ENCODE measurements around the gene SLCO4A1.
"Not testable (repeated sequence)": the region's sequence is repeated elsewhere in the genome, so short reads cannot be mapped to it uniquely, and the experiment has no call there.

The SLCO4A1 gene

DNA sequence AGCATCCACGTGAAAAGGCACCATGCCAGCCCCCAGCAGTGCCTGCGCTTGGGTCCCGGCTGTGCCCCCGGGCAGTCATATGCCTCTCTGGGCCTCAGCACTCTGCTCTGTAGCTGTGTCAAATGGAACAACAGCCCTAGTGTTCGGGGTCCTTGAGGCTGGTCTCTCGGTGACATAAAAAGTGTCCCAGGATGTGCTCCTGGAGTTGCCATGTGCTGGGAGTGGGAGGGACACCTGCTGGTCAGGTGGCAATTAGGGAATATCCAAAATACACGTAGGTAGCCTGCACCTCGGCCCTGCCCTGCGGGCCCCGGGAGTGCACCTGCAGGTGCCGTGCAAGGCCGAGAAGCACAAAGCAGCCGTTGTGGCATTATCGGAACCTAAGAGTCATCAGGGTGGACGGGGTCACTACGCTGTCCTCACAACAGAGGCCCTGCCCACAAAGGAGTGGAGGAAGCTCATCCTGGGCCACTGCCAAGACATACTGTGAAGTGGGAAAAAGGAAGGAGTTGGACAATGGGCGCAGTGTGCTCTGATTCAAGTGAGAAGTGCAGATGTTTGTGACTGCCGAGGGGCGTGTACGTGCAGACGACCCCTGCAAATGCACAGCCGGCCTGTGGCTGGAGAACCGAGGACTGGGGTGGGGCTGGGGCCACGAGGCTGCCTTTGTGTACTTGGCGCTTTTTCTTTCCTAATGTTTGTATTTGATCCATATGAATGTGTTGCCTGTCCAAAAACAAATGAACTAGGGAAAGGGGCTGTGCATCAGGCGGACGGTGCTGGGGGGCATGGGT, 24.6 kb downstream of the SLCO4A1 start:
- no peak for DNase-seq

DNA sequence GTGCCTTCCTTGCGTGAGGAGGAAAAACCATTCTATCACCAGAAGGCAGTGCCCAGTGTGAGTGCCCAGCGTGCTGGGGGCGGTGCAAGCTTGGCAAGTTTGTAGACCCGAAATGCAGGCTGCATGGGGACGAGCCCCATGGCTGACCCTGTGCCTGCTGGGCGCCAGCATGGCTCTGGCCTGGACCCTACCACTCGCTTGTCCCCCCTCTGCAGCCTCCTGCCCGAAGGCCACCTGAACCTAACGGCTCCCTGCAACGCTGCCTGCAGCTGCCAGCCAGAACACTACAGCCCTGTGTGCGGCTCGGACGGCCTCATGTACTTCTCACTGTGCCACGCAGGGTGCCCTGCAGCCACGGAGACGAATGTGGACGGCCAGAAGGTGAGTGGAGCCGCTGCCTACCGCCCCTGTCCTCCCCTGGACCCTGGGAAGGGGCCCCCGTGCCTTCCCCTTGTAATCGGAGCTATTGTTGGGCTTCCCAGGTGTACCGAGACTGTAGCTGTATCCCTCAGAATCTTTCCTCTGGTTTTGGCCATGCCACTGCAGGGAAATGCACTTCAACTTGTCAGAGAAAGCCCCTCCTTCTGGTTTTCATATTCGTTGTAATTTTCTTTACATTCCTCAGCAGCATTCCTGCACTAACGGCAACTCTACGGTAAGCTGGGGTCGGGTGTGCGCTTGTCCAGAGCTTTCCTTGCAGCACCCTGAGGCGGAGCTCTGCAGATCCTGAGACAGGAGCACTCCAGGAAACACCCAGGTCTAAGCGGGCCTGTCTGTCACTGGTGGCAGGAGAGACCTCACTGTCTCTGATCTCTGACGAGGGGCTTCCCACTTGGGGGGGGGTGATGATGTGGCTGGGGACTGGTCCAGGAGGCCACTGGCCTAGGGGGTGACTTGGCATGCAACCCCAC, 25.5 kb downstream of the SLCO4A1 start:
- DNase-seq = no peak

DNA sequence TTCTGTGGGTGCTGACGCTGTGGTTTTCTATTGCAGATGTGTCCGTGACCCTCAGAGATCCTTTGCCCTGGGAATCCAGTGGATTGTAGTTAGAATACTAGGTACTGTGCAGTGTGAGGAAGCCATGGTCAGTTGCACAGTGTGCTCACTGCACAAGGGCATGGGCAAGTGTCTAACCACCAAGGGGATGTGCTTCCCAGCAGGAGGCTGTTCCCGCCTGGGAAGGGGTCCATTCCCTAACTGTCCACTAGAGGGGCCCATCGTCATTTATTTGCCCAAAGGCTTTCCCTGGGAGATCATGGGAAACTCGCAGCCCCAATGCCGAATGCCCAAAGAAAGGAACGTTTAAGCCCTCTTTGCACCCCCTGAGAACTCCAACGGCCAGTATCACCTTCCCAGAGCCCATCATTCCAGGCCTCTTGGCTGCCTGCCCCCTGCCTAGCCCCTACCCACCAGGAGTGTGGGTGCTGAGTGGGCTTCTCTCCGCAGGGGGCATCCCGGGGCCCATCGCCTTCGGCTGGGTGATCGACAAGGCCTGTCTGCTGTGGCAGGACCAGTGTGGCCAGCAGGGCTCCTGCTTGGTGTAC, 26.2 kb downstream of the SLCO4A1 start:
- peak; percentile 69 for DNase-seq

DNA sequence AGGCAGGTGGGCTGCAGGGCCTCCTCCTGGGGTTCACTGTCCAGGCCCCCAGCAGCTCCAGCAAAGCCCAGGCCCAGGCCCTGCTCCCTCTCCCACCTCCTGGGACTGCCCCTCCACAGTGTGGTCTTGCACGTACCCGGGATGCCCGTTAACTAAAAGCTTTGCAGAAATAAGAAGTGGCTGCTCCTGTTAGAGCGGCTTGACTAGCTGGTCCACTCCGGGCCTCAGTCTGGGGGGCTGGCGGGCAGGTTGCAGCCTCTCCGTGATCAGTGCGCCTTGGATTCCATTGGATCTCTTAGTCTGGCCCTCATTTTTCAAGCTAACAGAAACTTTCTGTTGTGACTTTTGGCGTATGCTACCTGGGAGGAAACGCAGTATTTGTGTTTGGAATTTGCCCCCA, 26.9 kb downstream of the SLCO4A1 start:
- no peak for DNase-seq

DNA sequence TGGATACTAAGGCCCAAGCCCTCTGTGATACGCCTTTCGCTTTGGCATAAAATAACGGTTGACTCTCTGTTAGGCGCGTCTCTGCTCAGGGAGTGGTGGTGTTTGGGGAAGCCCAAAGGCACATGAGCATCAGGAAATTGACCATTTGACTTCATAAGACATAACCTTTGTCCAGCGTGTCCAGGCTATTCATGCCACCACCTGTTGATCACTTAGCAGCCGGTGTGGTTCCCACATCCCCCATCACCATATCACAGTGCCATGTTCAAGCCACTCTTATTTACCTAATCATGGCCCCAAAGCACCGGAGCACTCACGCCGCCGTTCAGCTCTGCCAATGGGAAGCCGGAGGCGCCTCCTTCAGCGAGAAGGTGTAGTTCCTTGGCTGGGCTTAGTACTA, 27.9 kb downstream of the SLCO4A1 start:
- no peak for DNase-seq

DNA sequence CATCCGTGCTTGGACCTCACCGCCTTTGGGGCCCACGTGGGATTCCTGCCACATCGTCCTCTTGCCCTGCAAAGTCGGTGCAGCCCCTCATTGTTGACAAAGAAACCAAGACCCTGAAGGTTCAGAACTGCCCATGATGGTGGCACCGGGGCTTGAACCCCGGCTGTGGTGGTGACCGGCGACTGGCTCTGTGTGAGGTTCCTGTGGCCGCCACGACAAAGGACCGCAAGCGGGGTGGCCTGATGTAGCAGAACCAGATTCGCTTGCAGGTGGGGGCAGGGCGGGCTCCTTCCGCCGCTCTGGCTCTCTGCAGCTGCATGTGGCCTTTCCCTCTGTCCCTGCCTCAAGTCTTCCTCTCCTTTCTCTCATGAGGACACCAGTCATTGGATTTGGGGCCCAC, 28.7 kb downstream of the SLCO4A1 start:
- no peak for DNase-seq

DNA sequence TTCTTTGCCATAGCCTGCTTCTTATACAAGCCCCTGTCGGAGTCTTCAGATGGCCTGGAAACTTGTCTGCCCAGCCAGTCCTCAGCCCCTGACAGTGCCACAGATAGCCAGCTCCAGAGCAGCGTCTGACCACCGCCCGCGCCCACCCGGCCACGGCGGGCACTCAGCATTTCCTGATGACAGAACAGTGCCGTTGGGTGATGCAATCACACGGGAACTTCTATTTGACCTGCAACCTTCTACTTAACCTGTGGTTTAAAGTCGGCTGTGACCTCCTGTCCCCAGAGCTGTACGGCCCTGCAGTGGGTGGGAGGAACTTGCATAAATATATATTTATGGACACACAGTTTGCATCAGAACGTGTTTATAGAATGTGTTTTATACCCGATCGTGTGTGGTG, 29.5 kb downstream of the SLCO4A1 start:
- DNase-seq = no peak

DNA sequence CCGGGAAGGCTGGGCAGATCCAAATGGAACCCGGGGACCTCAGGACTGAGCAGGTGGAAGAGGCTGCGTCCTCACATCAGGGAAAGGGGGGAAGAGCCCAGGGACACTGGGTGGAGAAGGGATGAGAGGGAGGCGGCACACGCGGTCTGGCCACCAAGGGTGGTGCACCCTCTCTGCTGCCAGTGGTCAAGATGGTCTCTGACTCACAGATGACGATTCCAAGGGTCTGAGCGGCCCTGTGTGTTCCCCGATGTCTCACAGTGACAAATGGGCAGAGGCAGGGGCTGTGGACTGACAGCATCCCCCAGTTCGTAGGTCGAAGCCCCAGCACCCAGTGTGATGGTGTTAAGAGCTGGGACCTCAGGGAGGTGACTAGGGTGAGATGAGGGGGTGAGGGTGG, 32.1 kb downstream of the SLCO4A1 start:
- no peak for DNase-seq

DNA sequence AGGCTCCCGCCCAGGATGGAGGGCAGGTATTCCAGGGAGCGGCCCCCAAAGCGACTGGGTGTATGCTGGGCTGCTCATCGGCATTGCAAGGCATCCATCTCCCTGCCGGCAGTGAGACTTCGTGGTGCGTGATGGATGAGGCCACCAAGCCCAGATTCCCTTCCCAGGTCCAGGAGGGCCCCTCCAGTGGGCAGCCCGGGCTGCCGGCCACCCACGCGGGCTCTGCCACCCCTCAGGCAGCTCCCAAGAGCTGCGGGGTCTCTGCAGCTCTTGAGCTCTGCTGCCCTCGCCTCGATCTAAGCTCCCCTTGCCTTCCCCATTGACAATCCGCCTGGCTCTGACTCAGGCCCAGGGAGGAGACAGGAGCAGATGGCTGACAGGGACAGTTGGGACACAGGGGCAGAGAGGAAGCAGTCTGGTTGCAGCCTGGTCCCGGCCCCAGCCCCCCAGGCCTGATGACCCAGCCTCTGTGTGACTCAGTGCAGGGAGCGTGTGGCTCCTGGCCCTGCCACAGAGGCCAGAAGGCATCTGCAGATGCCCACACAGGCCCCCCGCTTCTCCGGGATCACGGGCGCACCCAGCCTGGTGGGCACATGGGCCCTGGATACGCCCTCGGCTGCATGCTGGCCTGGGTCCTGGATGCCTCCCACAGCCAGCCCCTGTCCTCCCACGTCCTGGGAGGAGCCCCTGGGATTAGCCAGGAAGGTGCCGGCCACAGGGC, 33.0 kb downstream of the SLCO4A1 start:
- DNase-seq = no peak

DNA sequence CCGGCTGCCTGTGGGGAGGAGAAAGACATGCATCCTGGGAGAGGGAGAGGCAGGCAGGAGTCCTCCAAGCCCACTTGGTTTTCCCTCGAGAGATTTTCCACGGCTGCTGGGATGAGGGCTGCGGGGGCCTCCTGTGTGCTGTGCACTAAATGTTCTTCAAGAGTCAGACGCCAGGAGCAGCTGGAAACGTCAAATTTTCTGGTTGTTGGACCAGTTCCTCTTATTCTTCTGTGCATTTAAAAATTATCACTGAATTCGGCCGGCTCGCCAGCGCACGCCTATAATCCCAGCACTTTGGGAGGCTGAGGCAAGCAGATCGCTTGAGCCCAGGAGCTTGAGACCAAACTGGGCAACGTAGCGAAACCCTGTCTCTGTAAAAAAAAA, 33.6 kb downstream of the SLCO4A1 start:
- DNase-seq = no peak

DNA sequence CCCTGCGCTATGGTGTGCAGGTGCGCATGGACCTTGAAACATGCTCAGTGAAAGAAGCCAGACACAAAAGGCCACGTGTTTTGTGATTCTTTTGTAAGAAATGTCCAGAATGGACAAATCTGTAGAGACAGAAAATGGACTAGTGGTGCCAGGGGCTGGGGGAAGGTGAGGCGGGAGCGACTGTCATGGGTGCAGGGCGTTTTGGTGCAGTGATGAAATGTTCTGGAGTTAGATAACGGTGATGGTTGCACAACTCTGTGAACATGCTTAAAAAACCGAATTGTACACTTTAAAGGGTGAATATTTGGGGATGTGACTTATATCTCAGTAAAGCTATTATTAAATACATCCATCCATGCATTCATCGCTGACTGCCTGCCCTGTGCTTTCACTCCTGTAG, 34.7 kb downstream of the SLCO4A1 start:
- no peak for DNase-seq

DNA sequence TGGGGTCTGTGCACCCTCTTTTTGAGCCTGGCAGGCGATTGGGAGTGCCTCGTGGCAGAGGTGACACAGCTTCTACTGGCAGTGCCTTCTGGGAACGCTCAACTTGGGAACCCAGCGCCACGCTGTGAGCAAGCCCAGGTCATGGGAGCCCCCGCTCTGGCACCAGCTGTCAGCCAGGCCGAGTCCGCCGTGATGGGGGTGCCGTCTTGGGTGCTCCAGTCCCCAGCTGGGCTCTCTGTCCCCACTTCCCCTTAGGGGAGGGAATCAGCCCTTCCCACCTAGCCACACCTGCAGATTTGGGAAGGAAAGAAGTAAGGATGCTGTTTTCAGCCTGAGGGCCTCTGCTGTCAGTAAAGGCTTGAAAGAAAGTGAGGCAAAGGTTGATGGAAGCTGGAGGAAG, 35.4 kb downstream of the SLCO4A1 start:
- DNase-seq = no peak

DNA sequence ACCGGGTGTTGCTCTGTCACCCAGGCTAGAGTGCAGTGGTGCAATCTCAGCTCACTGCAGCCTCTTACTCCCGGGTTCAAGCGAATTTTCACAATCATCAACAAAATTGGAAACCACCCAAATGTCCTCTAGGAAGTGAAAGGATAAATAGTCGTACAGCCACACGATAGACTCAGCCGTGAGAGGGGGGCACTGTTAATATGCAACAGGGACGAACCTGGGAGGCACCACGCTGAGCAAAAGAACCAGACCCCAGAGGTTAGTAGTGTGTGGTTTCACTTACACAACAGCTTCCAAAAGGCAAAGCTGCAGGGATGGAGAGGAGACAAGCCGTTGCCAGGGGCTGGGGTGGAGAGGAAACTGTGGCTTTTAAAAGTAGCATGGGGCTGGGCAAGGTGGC, 36.2 kb downstream of the SLCO4A1 start:
- no peak for DNase-seq

DNA sequence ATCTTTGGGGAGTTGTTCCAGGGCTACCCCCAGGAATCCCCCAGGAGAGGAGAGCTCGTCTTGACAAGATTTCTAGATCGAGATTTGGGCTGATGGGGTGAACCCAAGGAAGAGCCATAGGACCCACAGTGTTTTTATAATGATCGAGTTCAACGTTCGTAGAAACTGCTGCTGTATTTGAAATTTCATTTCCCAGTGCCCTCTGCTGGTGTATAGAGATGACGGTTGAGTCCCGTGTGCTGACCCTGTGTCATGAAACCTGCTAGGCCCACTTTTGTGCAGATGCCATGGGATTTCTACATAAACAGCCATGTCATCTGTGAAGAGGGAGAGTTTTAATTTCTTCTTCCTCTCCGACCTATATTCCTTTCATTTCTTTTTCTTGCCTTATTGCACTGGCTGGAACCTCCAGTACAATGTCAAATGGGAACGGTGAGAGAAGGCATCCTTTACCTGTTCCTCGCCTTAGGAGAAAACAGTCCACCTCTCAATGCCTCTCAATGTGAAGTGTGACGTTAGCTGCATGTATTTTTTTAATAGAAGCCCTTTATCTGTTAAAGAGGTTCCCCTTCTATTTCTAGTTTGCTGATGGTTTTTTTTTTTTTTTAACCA, 37.8 kb downstream of the SLCO4A1 start:
- no peak for DNase-seq

DNA sequence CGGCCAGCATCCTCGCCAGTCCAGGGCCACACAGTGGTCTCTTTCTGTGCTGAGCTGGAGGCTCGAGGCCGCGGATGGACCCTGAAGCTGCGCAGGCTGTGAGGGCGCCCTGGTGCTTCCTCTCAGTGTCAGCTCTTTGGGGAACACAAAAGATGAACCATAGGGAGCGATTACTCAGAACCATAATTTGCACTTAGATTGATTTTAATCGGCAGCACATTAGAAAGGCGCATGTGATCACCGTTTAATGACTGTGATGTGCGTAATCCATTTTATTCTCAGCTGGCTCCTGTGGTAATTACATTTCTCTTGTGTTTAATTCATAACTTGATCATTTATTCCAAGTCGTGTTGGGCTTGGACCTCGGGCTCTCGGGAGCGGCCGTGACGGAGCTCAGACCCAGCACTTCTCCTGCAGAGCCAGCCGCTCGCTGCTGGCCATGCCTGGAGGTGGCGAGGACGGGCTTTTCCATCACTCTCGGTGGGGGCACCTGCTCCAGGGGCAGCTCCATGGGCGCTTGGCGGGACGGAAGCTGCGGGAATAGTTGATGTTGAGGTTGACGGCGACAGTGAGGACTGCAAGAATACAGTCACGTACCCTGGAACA, 40.7 kb downstream of the SLCO4A1 start:
- DNase-seq = no peak

DNA sequence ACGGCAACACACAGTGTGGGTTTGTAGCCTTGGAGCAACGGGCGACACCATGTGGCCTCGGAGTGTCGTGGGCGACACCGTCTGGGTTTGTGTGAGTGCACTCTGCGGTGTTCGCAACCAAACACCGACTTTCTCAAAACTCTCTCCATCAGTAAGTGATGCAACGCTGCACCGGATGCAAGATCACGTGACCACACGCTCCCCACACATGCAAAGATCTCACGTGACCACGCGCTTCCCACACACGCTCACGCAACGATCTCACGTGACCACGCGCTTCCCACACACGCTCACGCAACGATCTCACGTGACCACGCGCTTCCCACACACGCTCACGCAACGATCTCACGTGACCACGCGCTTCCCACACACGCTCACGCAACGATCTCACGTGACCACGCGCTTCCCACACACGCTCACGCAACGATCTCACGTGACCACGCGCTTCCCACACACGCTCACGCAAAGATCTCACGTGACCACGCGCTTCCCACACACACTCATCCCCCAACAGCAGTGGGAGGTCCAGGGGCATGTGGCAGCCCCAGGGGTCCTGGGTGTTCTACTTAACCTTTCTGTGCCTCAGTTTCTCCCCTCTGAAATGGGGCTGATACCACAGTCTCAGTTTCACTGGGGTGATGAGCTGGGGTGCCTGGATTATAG, 41.5 kb downstream of the SLCO4A1 start:
- not testable (repeated sequence) for DNase-seq

DNA sequence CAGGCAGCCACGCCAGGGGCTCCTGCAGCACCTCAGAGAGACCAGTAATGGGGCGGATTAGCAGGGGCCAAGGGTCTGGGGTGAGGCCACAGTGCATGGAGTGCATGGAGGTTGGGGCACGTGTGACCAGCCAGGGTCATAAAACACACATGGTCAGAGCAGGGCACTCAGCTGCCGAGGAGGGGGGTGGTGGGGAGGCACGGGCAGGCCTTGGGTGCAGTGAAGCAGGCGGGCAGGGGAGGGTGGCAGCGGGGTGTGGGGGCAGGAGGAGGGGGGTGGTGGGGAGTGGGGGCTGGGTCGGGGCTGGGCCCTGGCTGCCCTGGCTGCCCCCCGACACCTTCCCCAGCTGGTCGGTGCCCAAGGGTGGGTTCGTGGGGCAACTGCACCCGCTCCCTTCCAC, 42.7 kb downstream of the SLCO4A1 start:
- no peak for DNase-seq

DNA sequence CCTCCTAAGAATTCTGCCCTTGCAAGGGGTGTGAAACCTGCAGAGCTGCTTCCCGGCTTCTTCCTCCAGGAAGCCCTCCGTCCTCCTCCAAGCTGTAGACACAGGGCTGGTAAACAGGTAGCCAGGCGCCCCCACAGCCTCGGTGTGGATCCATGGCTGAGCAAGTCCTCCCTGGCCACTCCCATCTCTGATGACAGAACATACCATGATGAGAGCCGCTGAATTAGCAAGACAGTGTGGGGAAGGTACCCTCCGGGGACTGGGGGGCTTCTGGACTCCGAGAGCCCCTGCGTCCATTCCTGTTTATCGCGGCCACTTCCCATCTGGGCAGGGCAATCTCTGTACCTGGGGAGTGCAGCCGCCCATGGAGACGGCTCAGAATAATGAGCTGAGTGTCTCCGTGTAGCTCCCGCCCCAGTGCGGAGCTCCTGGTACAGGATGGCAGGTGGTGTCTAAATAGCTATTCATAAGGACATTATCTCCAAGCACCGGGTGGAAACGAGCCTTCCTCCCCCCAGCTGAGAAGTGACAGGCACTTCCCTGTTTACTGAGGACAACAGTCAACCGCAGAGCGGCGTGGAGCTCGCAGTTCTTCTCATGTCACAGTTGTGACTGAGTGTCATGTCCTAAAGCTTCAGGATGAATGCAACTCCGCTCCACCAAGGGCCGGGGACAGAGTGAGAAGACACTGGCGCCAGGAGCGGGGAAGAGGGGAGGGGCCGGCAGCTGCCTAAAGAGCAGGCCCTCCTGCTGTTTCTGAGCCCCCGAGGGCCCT, 43.7 kb downstream of the SLCO4A1 start:
- DNase-seq = peak; percentile 56

DNA sequence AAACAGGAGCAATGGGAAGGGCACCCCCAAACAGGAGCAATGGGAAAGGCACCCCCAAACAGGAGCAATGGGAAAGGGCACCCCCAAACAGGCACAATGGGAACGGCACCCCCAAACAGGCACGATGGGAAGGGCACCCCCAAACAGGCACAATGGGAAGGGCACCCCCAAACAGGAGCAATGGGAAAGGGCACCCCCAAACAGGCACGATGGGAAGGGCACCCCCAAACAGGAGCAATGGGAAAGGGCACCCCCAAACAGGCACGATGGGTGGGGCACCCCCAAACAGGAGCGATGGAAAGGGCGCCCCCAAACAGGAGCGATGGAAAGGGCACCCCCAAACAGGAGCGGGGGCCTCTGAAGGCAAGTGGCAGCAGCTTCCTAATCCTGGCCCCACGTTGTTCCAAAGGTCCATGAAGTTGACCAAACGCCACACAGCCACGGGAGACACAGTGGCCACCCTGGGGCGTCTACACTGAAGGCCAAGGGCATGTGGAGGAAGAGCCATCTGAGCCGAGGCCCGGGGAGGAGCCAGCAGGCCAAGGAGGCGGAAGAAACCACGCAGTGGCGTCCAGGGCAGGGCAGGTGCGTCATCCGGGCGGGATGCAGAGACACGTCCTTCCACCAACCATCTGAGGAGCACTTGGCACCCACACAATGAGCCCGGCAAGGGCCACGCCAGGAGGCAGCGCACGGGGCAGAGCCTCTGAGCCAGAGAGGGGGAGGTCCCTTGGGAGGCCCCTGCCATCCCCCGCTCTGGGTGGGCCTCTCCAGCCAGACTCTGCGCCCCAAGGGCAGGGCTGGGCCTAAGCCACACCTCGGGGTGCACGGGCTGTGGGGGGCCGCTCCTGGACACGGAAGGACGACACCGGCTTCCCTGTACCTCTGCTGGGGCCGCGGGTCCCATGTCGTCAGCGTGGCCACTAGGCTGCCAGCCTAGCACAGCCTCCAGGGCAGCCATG, 44.8 kb downstream of the SLCO4A1 start:
- DNase-seq = no peak

DNA sequence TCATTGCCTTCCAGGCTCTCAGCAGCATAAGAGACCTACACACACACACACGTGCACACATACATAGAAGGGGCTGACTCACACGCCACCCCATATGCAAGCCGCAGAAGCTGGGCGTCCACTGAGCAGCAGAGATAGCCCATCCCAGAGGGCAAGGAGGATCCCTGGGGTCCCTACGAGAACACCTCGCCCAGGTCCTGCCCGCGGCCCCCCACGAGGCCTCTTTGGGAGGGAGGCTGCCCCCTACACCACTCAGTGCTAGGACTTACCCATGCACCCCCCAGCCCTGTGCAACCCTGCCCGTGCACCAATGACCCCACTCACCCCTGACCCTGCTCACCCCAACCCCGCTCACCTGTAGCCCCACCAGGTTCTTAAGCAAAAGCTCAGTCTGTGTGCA, 45.8 kb downstream of the SLCO4A1 start:
- no peak for DNase-seq

Data from CD4-positive, alpha-beta T cell treated with Interleukin-17A for 4 hours (primary cell).